GM21576 (cell line): ENCODE data around the gene SLC6A13.
"Not testable (repeated sequence)": the region's sequence is repeated elsewhere in the genome, so short reads cannot be mapped to it uniquely, and the experiment has no call there.

Experiments used
- ATAC-seq: cut with Tn5 transposase; IDR thresholded peaks from one replicate; pipeline ENCODE4 v1.9.1; 2021; ENCODE audit warnings: mild to moderate bottlenecking, moderate library complexity; ENCODE audit not compliant: unreplicated experiment

The SLC6A13 gene

GRCh38 chr12:262817-263216 is at the start of gene SLC6A13:
SLC6A13 (minus strand) TSS chr12:262836; CDS start chr12:260052, 2,784 bp downstream.
- no peak for ATAC-seq

GRCh38 chr12:308511-308910 is 45.9 kb upstream of the SLC6A13 start:
- no peak for ATAC-seq

- no peak for ATAC-seq
These were observed 44.8 kb upstream of the SLC6A13 start for GRCh38 chr12:307406-307805.

- ATAC-seq = no peak
These were observed 42.2 kb upstream of the SLC6A13 start for GRCh38 chr12:304805-305204.

GRCh38 chr12:302766-303165 is 40.1 kb upstream of the SLC6A13 start:
- not testable (repeated sequence) for ATAC-seq

- not testable (repeated sequence) for ATAC-seq
These were observed 37.5 kb upstream of the SLC6A13 start for GRCh38 chr12:300166-300565.

- ATAC-seq = not testable (repeated sequence)
These were observed 36.9 kb upstream of the SLC6A13 start for GRCh38 chr12:299511-299910.

GRCh38 chr12:298059-298458 is 35.4 kb upstream of the SLC6A13 start:
- not testable (repeated sequence) for ATAC-seq

- ATAC-seq = no peak
These were observed 32.5 kb upstream of the SLC6A13 start for GRCh38 chr12:295132-295531.

- ATAC-seq = no peak
These were observed 30.6 kb upstream of the SLC6A13 start for GRCh38 chr12:293199-293598.

- no peak for ATAC-seq
These were observed 29.6 kb upstream of the SLC6A13 start for GRCh38 chr12:292186-292585.

GRCh38 chr12:291153-291723 is 28.6 kb upstream of the SLC6A13 start:
- no peak for ATAC-seq

GRCh38 chr12:288687-289086 is 26.1 kb upstream of the SLC6A13 start:
- no peak for ATAC-seq

GRCh38 chr12:286531-287300 is 24.1 kb upstream of the SLC6A13 start:
- ATAC-seq = no peak

GRCh38 chr12:278046-278445 is 15.4 kb upstream of the SLC6A13 start:
- no peak for ATAC-seq

- no peak for ATAC-seq
These were observed 13.2 kb upstream of the SLC6A13 start for GRCh38 chr12:275812-276211.

GRCh38 chr12:273382-273781 is 10.7 kb upstream of the SLC6A13 start:
- no peak for ATAC-seq

- no peak for ATAC-seq
These were observed 10.3 kb upstream of the SLC6A13 start for GRCh38 chr12:272942-273341.

- ATAC-seq = no peak
These were observed 8.5 kb upstream of the SLC6A13 start for GRCh38 chr12:271161-271560.

- ATAC-seq = no peak
These were observed 6.6 kb upstream of the SLC6A13 start for GRCh38 chr12:269191-269590.

GRCh38 chr12:268483-268840 is 5.8 kb upstream of the SLC6A13 start:
- no peak for ATAC-seq

- no peak for ATAC-seq
These were observed 5.2 kb upstream of the SLC6A13 start for GRCh38 chr12:267581-268482.
